Suppressor macrophage treated with lipopolysaccharide for 1 hour (primary cell): ENCODE measurements around the gene HP1BP3.

ENCODE experiments used
- DNase-seq, 3 donors: peaks; one replicate each; pipeline ENCODE4 v3.0.0-alpha.2; 2020 to 2022

Gene HP1BP3

DNA sequence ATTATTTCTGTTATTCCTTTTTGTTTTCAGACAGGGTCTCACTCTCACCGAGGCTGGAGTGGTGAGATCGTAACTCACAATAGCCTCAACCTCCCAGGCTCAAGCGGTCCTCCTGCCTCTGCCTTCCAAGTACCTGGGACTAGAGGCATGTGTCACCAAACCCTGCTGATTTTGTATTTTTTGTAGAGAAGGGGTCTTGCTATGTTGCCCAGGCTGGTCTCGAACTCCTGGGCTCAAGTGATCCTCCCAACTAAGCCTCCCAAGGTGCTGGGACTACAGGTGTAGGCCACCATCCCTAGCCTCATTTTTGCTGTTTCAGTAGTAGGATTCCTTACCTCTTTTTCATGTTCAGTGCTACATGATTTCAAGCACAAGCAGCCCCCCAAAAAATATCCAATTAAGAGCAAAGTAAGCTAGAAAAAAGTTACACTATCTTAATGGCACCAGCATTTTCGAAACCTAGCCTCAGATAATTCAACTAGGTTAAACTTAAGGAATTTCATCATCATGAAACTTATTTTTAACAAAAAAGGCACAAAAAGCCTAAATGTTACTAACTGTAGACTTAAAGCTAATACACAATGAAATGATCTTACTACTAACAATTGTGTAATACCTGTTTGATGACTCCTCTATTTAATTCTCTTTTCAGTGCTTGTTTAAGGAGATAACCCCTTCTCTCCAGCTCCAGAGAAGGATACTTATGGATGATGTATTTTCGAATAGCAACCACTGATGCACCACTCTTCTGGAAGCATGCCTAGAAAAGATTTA is 16.6 kb downstream of the HP1BP3 start:
- no peak for DNase-seq

DNA sequence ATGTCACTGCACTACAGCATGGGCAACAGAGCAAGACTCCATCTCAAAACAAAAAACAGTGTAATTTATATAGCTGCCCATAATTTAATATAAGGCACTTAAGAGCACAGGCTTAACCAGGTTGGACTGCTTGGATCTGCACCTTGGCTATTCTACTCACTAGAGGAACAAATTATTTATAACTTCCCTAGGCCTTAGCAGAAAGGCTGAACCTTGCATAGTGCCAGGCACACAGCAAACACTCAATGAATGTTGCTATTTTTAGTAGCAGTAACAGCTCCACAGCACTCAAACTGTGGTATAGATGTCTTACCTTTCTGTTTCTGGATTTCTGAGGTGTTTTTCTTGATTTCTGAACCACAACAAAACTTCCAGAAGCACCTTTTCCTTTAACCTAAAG is 19.8 kb downstream of the HP1BP3 start:
- no peak for DNase-seq

- no peak for DNase-seq
Observed at GRCh38 chr1:20763417-20763816, 23.7 kb downstream of the HP1BP3 start.

- no peak for DNase-seq
Observed at GRCh38 chr1:20760322-20760721, 26.8 kb downstream of the HP1BP3 start.

DNA sequence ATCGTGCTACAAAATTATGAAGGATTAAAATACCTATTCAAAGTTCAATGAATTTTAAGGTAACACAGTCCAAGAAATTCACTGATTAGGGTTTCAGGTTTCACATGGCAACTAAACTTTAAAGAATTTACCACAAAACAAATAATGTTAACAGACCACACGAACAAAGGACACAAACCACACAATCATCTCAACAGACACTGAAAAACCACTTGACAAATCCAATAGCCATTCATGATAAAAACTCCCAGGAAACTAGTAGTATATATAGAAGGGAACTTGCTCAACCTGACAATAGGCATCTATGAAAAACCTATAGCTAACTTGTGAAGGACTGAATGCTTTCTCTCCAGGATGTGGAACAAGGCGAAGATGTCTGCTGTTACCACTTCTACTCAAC is 33.5 kb downstream of the HP1BP3 start:
- DNase-seq, result no peak

DNA sequence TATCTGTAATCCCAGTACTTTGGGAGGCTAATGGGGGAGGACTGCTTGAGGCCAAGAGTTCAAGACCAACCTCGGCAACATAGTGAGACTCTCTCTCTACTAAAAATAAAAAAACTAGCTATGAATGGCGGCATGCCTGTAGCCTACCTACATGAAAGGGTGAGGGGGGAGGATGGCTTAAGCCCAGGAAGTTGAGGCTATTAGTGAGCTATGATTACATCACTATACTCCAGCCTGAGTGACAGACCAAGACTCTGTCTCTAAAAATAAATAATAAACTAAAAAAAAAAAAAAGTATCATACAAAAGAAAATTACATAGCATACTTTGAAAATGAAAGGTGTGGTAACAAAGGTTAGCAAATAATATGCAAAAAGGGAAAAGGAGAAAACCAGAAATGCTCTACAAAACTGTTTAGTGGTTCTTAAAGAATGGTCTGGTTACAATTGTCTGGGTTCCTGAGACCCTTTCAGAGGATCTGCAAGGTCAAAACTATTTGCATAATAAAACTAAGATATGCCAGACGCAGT is 35.6 kb downstream of the HP1BP3 start:
- DNase-seq, result no peak

GRCh38 chr1:20742671-20743070 is 44.4 kb downstream of the HP1BP3 start:
- DNase-seq, result no peak

- DNase-seq, result no peak
Observed at GRCh38 chr1:20740781-20741180, 46.3 kb downstream of the HP1BP3 start.

- no peak for DNase-seq
Observed at GRCh38 chr1:20739225-20739624, 47.9 kb downstream of the HP1BP3 start.

GRCh38 chr1:20735581-20736111 is 51.5 kb downstream of the HP1BP3 start:
- no peak for DNase-seq

DNA sequence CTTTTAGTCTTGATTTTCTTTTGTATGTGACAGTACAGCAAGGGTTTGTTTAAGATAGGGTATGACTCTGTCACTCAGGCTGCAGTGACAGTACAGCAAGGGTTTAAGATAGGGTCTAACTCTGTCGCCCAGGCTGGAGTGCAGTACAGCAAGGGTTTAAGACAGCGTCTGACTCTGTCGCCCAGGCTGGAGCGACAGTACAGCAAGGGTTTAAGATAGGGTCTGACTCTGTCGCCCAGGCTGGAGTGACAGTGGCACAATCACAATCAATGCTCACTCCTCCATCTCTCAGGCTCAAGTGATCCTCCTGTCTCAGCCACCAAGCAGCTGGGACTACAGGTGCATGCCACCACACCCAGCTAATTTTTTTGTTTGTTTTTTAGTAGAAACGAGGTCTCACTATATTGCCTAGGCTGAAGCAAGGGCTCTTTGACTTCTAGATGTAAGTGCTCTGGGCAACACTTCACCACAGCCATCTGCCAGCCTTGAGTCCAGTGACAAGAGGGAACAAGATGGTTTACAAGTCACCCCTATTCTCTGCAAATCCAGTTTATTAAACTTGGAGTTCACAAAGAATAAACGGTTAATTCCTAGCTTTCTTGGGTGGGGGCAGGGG is 53.6 kb downstream of the HP1BP3 start:
- DNase-seq, result no peak

GRCh38 chr1:20732588-20733359 is 54.3 kb downstream of the HP1BP3 start, which contains the start of gene SH2D5:
Gene SH2D5 (minus strand): TSS chr1:20732703. CDS start chr1:20728044, 4,659 bp downstream.
- peak; percentile 90 to 93 (median 91) for DNase-seq

GRCh38 chr1:20732071-20732587 is 55.0 kb downstream of the HP1BP3 start:
- DNase-seq, result peak; percentile 39 to 74 (median 53)

DNA sequence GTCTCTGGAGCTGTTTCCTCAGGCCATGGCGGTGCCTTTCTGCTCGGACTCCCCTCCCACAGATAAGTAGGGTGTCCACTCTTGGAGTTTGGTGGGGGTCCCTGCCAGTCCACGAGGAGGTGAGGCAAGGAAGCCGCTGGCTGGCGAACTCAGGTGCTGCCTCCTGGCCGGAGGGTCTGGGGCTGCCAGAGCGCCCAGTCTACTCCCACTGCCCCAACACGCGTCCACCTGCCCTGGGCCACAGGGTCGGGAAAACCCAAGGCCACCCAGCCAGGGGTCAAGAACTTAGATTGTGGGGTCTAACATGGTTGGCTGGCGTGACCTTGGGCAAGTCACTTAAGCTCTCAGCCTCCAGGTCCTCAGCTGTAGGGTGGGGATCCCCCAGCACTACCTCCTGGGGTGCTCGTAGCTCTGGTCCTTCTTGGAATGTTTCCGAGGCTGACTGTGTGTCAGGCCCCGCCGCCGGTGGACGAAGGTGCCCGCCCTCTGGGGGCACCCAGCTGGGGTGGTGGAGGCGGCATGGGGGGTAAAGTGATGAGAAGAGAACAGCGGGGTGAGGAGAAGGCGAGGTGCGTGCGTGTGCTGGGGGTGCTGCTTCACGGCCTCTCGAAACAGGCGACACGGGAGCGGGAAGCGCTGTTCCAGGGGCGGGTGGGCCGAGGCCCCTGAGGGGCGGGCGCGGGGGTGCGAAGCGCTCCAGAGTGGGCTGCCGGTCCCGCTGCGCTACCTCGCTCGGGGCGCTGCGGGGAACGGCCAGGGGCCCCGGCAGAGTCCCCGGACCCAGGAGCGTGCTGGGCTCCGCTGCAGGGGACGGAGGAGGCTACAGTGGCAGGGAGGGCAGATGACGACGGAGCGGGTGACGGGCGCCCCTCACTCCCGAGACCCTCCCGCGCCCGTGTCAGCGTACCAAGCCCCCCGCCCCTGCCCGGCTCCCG is 55.8 kb downstream of the HP1BP3 start:
- peak in 2 of 3 donors; percentile 5 to 24 for DNase-seq

GRCh38 chr1:20730690-20731056 is 56.4 kb downstream of the HP1BP3 start:
- no peak for DNase-seq

DNA sequence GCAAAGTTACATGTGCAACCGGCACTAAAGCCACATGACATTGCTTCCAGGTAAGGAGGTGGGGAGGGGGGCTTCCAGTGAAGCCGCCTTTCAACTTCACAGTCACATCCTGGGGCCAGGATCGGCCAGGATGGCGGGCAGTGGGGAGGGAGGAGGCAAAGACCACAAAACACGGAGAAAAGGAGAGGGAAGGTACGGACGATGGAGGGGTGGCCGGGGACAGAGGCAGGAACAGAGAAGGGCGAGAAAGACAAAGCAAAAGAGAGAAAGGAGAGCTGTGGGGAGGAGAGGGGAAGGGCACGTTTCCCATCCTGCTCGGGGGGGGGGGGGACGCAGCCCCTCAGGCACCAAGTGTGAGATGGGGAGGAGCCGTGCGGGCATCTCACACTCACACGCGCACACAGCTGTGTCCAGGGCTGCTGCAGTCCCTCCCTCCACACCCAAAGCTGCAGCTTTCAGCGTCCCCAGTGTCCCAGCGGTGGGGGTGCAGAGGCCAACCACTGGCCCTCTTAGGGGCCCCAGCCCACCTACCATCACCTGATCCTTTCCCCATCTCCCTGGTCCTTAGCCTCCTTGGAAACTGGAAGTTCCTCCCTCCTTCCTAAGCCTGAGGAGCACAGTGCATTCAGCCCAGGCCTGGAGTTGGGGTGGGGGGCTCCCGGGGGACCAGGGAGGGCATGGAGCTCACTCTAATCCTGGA is 57.0 kb downstream of the HP1BP3 start:
- DNase-seq, result no peak

DNA sequence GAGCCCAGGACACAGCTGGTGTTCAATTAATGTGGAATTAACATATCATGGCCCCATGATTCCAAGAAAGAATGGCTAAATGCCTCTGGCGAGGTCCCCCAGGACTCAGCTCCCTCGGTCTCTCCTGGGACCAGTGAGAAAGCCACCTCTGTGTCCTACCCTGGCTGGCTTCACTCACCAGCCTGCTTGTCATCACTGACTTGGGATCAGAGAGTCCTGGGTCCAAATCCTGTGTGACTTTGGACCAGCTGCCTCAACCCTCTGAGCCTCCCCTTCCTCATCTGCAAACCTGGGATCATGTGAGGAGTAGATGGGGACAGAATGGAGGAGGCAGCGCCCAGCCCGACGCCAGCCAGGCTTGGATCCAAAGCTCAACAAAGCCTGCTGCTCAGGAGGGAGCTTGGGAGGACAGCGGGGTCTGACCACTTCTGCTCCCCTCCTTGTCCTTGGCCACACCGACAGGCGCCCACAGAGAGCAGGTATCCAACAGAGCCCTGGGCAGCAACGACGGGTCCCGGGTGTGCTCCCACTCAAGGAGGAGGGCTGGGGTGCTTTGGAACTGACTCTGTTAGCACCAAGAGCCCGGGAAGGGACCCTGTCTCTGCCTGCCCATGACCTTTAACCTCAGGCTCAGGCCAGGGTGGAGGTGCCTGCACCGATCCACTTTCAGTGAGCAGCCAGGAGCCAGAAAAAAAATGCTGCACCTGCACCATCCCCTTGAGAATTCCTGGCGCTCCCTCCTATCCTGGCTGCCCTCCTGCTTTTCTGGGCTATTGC is 57.8 kb downstream of the HP1BP3 start:
- no peak for DNase-seq

GRCh38 chr1:20728371-20729154 is 58.5 kb downstream of the HP1BP3 start:
- no peak for DNase-seq

- DNase-seq, result peak in 2 of 3 donors; percentile 8 to 34
Observed at GRCh38 chr1:20727746-20728316, 59.3 kb downstream of the HP1BP3 start.
